AG04450 (cell line): Measurements from ENCODE around the gene KLHL29. TPM values are rescaled to one million over a fixed set of nuclear protein-coding genes. Genes with fewer than 3 reads are reported as not detected.

Experiments used
- CTCF ChIA-PET: fragments of 300-600, 350-600 bp; formaldehyde crosslinking; extraction: SDS; loops from one replicate; lab custom pipeline; 2022; ENCODE audit warnings: antibody characterized with exemption, inconsistent platforms; lab: Charles Lee
- POLR2A ChIA-PET: fragments of 350-600 bp; formaldehyde crosslinking; extraction: SDS; loops from one replicate; lab custom pipeline; 2021; ENCODE audit warnings: antibody characterized with exemption, inconsistent platforms; lab: Yijun Ruan, JAX
- DNase-seq: peaks from one replicate; pipeline ENCODE4 v3.0.0-alpha.2; 2011; ENCODE audit warnings: low read depth, low spot score
- H3K27ac ChIP-seq: one replicate; pipeline ENCODE4 v1.5.1; 2012; ENCODE audit warnings: low read depth, low read length, control low read depth
- H3K27me3 ChIP-seq: one replicate; pipeline ENCODE4 v1.6.0; 2012; ENCODE audit warnings: low read length; ENCODE audit not compliant: control insufficient read depth, insufficient read depth
- H3K4me3 ChIP-seq: 2 replicates; pipeline ENCODE4 v1.5.1; 2011; ENCODE audit warnings: mild to moderate bottlenecking, low read depth, low read length, control low read depth
- H3K9me3 ChIP-seq: 2 replicates; pipeline ENCODE4 v1.5.1; 2012; ENCODE audit warnings: low read length; ENCODE audit not compliant: control insufficient read depth, insufficient read depth
- CTCF ChIP-seq: IDR thresholded peaks from 2 replicates; pipeline ENCODE4 v1.5.1; 2011; ENCODE audit warnings: low read depth, low read length, control low read depth, inconsistent platforms
- polyA plus RNA-seq: library from polyadenylated mRNA; depleted of rRNA; stranded (reverse); fragments of >200 nt; gene quantifications from 2 replicates; pipeline ENCODE4 v1.2.3, GENCODE V29; 2011

The KLHL29 gene
- polyA plus RNA-seq, 1 experiment: 3.6 TPM

GRCh38 chr2:23712756-23713151 lies 327.8 kb downstream of the KLHL29 start:
- no peaks in the 10 kb centered on the region for H3K9me3 ChIP-seq
- no peak overlapping the region for H3K27ac ChIP-seq
- POLR2A ChIA-PET: no interaction called here
- H3K4me3 ChIP-seq: no peak overlapping the region
- no peak for TF ChIP-seq CTCF
- H3K27me3 ChIP-seq: no peaks in the 10 kb centered on the region
- no peak for DNase-seq
- CTCF ChIA-PET: no interaction called here

DNA sequence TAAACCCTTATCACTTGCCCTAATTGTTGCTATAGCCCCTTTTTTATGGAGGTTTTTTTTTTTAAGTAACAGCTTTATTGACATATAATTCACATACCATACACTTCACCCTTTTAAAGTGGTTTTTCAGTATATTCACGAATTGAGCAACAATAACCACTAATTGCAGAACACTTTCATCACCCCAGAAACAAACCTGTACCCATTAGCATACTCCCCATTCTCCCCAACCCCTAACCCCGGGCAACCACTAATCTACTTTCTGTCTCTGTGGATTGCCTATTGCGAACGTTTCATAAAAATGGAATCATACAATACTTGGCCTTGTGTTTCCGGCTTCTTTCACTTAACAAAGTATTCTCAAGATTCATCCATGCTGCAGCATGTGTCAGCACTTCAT lies 328.4 kb downstream of the KLHL29 start:
- TF ChIP-seq CTCF: no peak
- ChIA-PET POLR2A (no interaction called here), CTCF (interaction anchor here (0.7 kb wide), 1 partner anchor 30 kb away, joined by 4 read pairs; no protein-coding TSS in a partner anchor)
- no peak for DNase-seq
- no peaks in the 10 kb centered on the region for H3K27me3 ChIP-seq
- H3K27ac ChIP-seq: no peak overlapping the region
- no peaks in the 10 kb centered on the region for H3K9me3 ChIP-seq
- H3K4me3 ChIP-seq: no peak overlapping the region

DNA sequence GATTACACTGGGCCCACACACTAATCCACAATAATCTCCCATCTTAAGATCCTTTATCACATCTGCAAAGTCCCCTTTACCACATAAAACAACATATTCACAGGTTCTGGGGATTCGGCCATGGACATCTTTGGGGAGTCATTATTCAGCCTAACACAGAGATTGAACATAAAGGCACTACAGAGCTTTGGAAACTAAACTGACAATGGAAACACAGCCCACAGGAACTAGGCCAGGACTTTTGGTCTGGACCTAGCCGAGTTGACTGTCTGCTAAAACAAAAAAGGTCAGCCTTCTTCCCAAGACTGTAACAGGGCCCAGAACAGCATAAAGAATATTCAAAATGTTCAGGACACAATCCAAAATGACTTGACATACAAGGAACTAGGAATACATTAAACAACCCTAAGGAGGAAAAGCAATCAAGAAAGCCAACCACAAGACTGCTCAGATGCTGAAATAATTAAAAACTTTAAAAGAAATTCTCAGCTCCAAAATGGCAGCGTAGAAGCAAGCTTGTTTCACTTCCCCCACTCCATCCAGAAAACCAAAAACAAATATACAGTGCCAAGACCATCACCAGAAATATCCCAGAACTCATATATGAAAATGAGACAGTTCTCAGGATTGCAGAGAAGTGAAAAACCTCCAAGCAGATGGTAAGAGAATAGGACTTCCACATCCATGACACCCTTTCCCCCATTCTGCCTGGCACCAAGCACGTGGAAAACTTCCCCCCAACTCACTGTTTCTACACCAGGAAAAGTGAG lies 334.1 kb downstream of the KLHL29 start:
- H3K27me3 ChIP-seq: no peaks in the 10 kb centered on the region
- H3K4me3 ChIP-seq: no peak overlapping the region
- no peak for TF ChIP-seq CTCF
- DNase-seq: no peak
- H3K27ac ChIP-seq: no peak overlapping the region
- ChIA-PET CTCF (interaction anchor here (1.3 kb wide), 1 partner anchor 105 kb away, joined by 3 read pairs; no protein-coding TSS in a partner anchor), POLR2A (no interaction called here)
- H3K9me3 ChIP-seq: peaks cover 5% of the 10 kb centered on the region

- no peak for DNase-seq
- TF ChIP-seq CTCF: no peak
- POLR2A ChIA-PET: no interaction called here
- Histone ChIP-seq H3K4me3 (no peak overlapping the region), H3K27ac (no peak overlapping the region), H3K27me3 (no peaks in the 10 kb centered on the region), H3K9me3 (peaks cover 5% of the 10 kb centered on the region)
- CTCF ChIA-PET: interaction anchor here (1.3 kb wide), 1 partner anchor 105 kb away, joined by 3 read pairs; no protein-coding TSS in a partner anchor
Measured at GRCh38 chr2:23719716-23720115, 334.7 kb downstream of the KLHL29 start.

GRCh38 chr2:23720705-23721453 lies 335.9 kb downstream of the KLHL29 start:
- no peaks in the 10 kb centered on the region for H3K27me3 ChIP-seq
- no peak for TF ChIP-seq CTCF
- peaks cover 5% of the 10 kb centered on the region for H3K9me3 ChIP-seq
- no peak overlapping the region for H3K27ac ChIP-seq
- no peak overlapping the region for H3K4me3 ChIP-seq
- no peak for DNase-seq
- POLR2A ChIA-PET: no interaction called here
- CTCF ChIA-PET: no interaction called here
